CD4-positive, alpha-beta memory T cell (primary cell): Measurements from ENCODE around the gene AGBL1. TPM values are rescaled to one million over a fixed set of nuclear protein-coding genes. Genes with fewer than 3 reads are reported as not detected.
"Not testable (repeated sequence)": the region's sequence is repeated elsewhere in the genome, so short reads cannot be mapped to it uniquely, and the experiment has no call there.

ENCODE experiments used
- CTCF ChIA-PET: fragments of 350-600 bp; sonication (Branson Sonifier 250); formaldehyde crosslinking; loops from one replicate; lab custom pipeline; 2021; ENCODE audit warnings: inconsistent platforms; ENCODE audit not compliant: partially characterized antibody; lab: Charles Lee
- POLR2A ChIA-PET: fragments of 350-600 bp; sonication (Branson Sonifier 250); formaldehyde crosslinking; loops from one replicate; lab custom pipeline; 2021; ENCODE audit not compliant: partially characterized antibody; lab: Charles Lee
- DNase-seq, 5 donors: peaks; one replicate each; pipeline versions ENCODE4 v3.0.0 to v3.0.0-alpha.2; 2020 to 2022; ENCODE audit warnings: mixed read lengths in 1 of 5
- H3K27ac ChIP-seq: one replicate; pipeline ENCODE4 v1.7.0; 2013; ENCODE audit warnings: low read depth, low read length
- H3K27me3 ChIP-seq: 2 replicates; pipeline ENCODE4 v1.7.0; 2013; ENCODE audit warnings: mild to moderate bottlenecking, low read length, moderate library complexity; ENCODE audit not compliant: insufficient read depth
- H3K36me3 ChIP-seq: 2 replicates; pipeline ENCODE4 v1.7.0; 2013; ENCODE audit warnings: mild to moderate bottlenecking, low read length, moderate library complexity; ENCODE audit not compliant: insufficient read depth
- H3K4me1 ChIP-seq: 2 replicates; pipeline ENCODE4 v1.7.0; 2013; ENCODE audit warnings: mild to moderate bottlenecking, low read length, moderate library complexity; ENCODE audit not compliant: insufficient read depth
- H3K4me3 ChIP-seq, 2 donors: one replicate each; pipeline ENCODE4 v1.7.0; 2013; ENCODE audit warnings: low read length in 2 of 2, mild to moderate bottlenecking in 1 of 2
- H3K9me3 ChIP-seq, 2 donors: one replicate each; pipeline ENCODE4 v1.7.0; 2013; ENCODE audit warnings: low read length in 2 of 2, control low read depth in 1 of 2; ENCODE audit not compliant: control insufficient read depth in 1 of 2
- H3K27ac Mint-ChIP-seq, 7 donors: one replicate each; pipeline ENCODE4 v1.8.0; 2020 to 2021; ENCODE audit warnings: mixed read lengths in 7 of 7, mild to moderate bottlenecking in 6 of 7, inconsistent platforms in 3 of 7, moderate library complexity in 3 of 7
- H3K27me3 Mint-ChIP-seq, 2 donors: one replicate each; pipeline ENCODE4 v1.8.0; 2020 to 2021; ENCODE audit warnings: mixed read lengths in 2 of 2
- H3K36me3 Mint-ChIP-seq, 2 donors: one replicate each; pipeline ENCODE4 v1.8.0; 2020 to 2021; ENCODE audit warnings: mixed read lengths in 2 of 2, inconsistent platforms in 1 of 2, mild to moderate bottlenecking in 1 of 2
- H3K4me1 Mint-ChIP-seq, 4 donors: one replicate each; pipeline ENCODE4 v1.8.0; 2020 to 2021; ENCODE audit warnings: mixed read lengths in 4 of 4, mild to moderate bottlenecking in 1 of 4
- H3K4me3 Mint-ChIP-seq, 8 donors: one replicate each; pipeline ENCODE4 v1.8.0; 2020 to 2021; ENCODE audit warnings: mixed read lengths in 8 of 8, mild to moderate bottlenecking in 7 of 8, moderate library complexity in 6 of 8, inconsistent platforms in 3 of 8
- H3K9me3 Mint-ChIP-seq, 8 donors: one replicate each; pipeline ENCODE4 v1.8.0; 2020 to 2021; ENCODE audit warnings: mixed read lengths in 8 of 8, mild to moderate bottlenecking in 5 of 8, inconsistent platforms in 3 of 8, moderate library complexity in 1 of 8
- intact Hi-C: fragments of 100-400 bp; cut with micrococcal nuclease; formaldehyde crosslinking; loops from one replicate; pipeline ENCODE4 v1.15.1; 2023
- polyA plus RNA-seq, 2 donors: library from polyadenylated mRNA; unstranded; fragments of 300-500 nt; fragmentation: Illumina TruSeq; gene quantifications; one replicate each; pipeline ENCODE4 v1.2.3, GENCODE V29; 2021
- total RNA-seq, 2 experiments: library from RNA; stranded (reverse); gene quantifications; one replicate each; pipeline ENCODE4 v1.2.3, GENCODE V29; 2021

The AGBL1 gene
- total and polyA plus RNA-seq, 4 experiments from 2014 or later: not detected

DNA sequence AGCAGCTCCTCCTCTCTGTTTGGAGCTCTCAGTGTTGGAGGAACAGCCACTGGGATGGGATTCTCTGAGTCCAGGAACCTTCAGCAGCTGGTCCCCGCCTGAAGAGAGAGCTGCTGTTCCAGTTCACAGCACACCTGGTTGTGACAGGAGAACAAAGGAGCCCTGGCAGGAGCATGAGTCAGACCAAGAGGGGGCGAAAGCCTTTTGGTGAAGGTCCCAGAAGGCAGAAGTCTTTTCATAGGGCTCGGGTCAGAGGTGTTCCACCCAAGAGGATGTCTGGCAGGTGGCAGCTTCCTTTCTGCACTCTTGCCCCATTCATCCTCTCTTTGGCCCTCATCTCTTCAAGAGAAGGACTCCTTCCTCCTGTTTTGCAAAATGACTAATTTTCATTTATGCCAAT, 799.2 kb downstream of the AGBL1 start:
- H3K27me3 Mint-ChIP-seq, H3K36me3 Mint-ChIP-seq, H3K27ac ChIP-seq, H3K9me3 Mint-ChIP-seq, DNase-seq, H3K9me3 ChIP-seq, POLR2A ChIA-PET, H3K4me1 Mint-ChIP-seq, H3K4me3 Mint-ChIP-seq, intact Hi-C loops, H3K36me3 ChIP-seq, H3K4me1 ChIP-seq, H3K27ac Mint-ChIP-seq, H3K4me3 ChIP-seq, CTCF ChIA-PET, H3K27me3 ChIP-seq: not testable (repeated sequence)

DNA sequence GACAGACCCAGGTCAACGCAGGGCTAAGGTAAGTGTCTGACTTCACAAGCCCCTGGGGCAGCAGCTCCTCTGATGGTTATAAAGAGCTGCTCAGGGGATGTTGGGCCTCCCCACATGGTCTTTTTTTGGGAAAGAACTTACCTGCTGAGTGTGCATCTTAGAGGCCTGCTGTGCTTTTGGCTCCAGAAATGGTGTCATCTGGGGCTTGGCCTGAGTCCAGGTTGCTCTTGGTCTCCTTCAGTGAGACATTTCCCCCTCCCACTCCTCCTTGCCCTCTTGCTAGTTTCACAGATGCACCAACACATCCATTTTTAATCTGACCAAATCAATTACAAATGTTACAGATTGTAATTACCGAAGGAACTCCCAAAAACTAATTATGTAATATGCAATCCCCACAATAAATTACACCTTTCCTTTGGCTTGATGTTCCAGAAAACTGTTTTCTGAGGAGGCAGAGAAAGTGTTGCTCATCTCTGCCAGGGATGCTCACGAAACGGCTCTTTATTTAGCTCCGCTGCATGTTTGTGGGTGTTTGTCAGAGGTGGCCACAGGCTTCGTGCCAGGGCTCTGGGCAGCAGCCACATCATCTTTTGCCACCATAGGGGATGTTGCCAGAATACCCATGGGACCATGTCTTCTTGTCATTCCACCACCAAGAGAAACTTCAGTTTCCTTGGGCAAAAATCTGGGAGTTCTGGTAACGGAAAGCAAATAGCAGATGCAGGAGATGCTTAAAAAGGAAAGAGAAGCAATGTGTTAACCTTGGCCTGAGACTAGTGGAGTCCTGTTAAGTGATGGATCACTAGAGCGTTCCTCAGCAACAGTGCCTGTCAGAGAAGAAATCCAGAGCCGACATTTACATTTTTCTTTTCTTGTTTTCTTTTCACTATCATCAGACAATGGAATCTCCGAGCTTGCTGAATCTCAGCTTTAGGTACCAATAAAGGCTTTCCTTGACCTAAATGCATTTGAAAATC, 799.9 kb downstream of the AGBL1 start:
- POLR2A ChIA-PET: no interaction called here
- H3K27ac Mint-ChIP-seq: no peak overlapping the region
- CTCF ChIA-PET: no interaction called here
- Histone ChIP-seq H3K4me1 (no peaks in the 10 kb centered on the region), H3K36me3 (no peaks in the 10 kb centered on the region), H3K27ac (no peak overlapping the region), H3K4me3 (no peak overlapping the region), H3K9me3 (no peaks in the 10 kb centered on the region), H3K27me3 (no peaks in the 10 kb centered on the region)
- H3K9me3 Mint-ChIP-seq: no peaks in the 10 kb centered on the region
- no peak overlapping the region for H3K4me3 Mint-ChIP-seq
- H3K4me1 Mint-ChIP-seq: no peaks in the 10 kb centered on the region
- H3K27me3 Mint-ChIP-seq: peaks cover 2 to 4% of the 10 kb centered on the region in 2 donors
- H3K36me3 Mint-ChIP-seq: no peaks in the 10 kb centered on the region
- no peak for DNase-seq
- intact Hi-C loops: no loop called here

DNA sequence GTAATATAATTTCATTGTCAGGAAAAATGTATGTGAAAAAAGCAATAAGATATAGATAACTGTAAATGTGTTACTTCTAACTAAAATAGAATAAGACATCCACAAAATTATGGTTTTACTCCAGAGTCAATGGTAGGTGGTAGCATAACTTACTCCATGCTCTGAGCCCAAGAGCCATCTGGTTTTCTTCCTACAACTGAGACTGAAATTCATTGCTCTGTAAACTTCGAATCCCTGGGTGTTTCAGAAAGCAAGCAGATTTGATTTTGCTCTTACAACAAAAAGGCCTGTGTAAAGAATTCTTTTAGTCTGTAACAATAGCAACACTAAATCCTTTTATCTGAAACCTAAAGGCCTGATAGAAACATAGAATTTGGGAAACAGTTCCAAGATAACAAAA, 805.9 kb downstream of the AGBL1 start:
- no peaks in the 10 kb centered on the region for H3K36me3 Mint-ChIP-seq
- Histone ChIP-seq H3K27me3 (no peaks in the 10 kb centered on the region), H3K4me3 (no peak overlapping the region), H3K36me3 (no peaks in the 10 kb centered on the region), H3K27ac (no peak overlapping the region), H3K9me3 (no peaks in the 10 kb centered on the region), H3K4me1 (no peaks in the 10 kb centered on the region)
- H3K27ac Mint-ChIP-seq: no peak overlapping the region
- DNase-seq: no peak
- H3K4me3 Mint-ChIP-seq: no peak overlapping the region
- peaks cover 2 to 3% of the 10 kb centered on the region in 2 donors for H3K27me3 Mint-ChIP-seq
- POLR2A ChIA-PET: no interaction called here
- H3K4me1 Mint-ChIP-seq: no peaks in the 10 kb centered on the region
- no peaks in the 10 kb centered on the region for H3K9me3 Mint-ChIP-seq
- CTCF ChIA-PET: no interaction called here
- intact Hi-C loops: no loop called here

DNA sequence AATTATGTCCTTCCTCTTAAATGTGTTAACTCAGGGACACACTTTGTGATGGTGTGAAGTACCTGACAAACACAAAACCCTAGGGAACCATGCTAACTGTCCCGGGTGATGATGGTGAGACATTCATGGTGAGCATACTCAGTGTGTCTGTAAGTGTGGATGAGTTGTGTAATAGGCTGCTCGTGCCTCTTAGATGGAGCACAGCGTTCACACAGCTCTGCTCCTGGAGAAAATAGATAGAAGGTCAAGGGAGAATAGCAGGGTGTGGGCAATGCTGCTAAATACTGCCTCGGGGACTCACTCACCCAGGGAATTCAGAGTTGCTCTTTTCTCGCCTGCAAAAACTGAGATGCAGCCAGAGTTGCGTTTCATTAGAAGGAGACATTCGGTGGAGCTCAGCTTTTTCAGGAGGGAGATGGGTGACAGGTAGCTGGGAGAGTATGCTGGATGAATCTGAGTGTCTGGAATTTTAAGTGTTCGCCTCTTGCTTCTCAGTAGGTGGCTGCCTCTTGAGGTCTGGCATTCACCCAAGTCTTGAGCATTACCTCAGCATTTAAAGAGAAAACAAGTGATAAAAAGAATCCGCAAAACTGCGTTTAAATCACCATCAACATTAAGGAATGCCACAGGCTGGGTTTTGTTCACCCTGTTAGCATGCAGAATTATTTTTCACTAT, 813.2 kb downstream of the AGBL1 start:
- no peaks in the 10 kb centered on the region for H3K4me1 ChIP-seq
- Mint-ChIP-seq H3K27ac (no peak overlapping the region), H3K4me3 (no peak overlapping the region), H3K36me3 (no peaks in the 10 kb centered on the region), H3K27me3 (peaks cover 0 to 8% of the 10 kb centered on the region in 2 donors), H3K4me1 (no peaks in the 10 kb centered on the region), H3K9me3 (no peaks in the 10 kb centered on the region)
- no peak overlapping the region for H3K27ac ChIP-seq
- DNase-seq: no peak
- intact Hi-C loops: no loop called here
- H3K9me3 ChIP-seq: no peaks in the 10 kb centered on the region
- no peaks in the 10 kb centered on the region for H3K36me3 ChIP-seq
- POLR2A ChIA-PET: no interaction called here
- no peaks in the 10 kb centered on the region for H3K27me3 ChIP-seq
- H3K4me3 ChIP-seq: no peak overlapping the region
- CTCF ChIA-PET: interaction anchor here (1.3 kb wide), 1 partner anchor 11 kb away, joined by 3 read pairs; no protein-coding TSS in a partner anchor

DNA sequence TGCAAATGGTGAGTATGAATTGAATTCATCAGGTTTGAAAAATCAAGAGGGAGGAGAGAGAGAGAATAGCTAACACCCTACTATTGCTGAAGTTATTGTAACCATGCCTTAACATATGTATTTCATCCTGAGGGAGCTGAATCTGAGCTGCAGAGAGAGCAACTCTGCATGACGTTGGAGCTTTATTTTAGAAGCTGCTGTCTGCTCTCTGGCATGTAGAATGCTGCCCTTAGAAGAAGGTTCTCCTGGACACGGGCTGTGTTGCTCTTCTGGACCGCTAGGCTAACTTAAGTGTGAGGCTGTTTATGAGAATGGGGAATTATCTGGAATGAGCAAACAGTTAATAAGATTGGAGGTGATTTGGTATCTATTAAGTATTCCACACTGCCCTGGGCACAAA, 814.6 kb downstream of the AGBL1 start:
- H3K4me1 ChIP-seq: no peaks in the 10 kb centered on the region
- no peaks in the 10 kb centered on the region for H3K36me3 ChIP-seq
- Mint-ChIP-seq H3K4me1 (no peaks in the 10 kb centered on the region), H3K27me3 (peaks cover 0 to 12% of the 10 kb centered on the region in 2 donors), H3K36me3 (no peaks in the 10 kb centered on the region), H3K9me3 (peaks cover 0 to 7% (median 0%) of the 10 kb centered on the region in 8 donors), H3K4me3 (no peak overlapping the region), H3K27ac (no peak overlapping the region)
- CTCF ChIA-PET: no interaction called here
- intact Hi-C loops: no loop called here
- no peaks in the 10 kb centered on the region for H3K27me3 ChIP-seq
- no peak overlapping the region for H3K4me3 ChIP-seq
- H3K9me3 ChIP-seq: no peaks in the 10 kb centered on the region
- POLR2A ChIA-PET: no interaction called here
- H3K27ac ChIP-seq: no peak overlapping the region
- no peak for DNase-seq

DNA sequence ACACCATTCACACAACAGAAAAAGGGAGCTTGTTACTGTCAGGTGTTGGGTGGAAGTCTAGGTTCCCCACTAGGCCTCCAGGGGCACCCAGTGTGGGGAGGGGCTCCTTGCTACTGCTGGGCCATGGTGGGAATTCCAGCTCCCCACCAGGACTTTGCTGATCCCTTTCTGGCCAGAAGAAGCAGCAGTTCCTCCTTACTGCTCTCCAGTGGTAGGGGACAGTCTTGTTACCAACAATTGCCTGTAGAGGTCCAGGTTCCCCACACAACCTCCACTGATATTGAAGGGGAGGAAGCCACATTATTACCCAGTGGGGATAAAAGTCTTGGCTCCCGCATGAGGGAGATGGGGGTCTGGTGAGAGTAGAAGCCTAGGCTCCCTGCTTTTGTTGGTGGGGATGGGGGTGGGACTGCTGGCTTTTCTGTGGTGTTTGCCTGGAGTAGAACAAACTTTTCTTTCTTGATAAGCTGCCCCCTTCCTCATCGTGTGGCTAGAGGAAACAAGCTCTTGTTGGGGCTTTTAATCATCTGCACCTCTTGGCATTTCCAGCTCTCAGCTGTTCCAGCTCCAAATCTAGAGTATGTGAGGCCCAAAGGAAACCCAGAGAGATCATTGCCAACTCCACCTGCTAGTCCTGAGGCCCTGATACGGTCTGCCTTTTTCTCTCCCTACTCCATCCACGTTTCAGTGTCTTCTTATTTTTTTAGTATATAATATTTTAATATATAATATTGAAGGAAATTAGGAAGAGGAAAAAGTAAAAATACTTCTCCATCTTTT, 824.2 kb downstream of the AGBL1 start:
- intact Hi-C loops: no loop called here
- Histone ChIP-seq H3K4me3 (no peak overlapping the region), H3K36me3 (no peaks in the 10 kb centered on the region), H3K9me3 (no peaks in the 10 kb centered on the region), H3K27ac (no peak overlapping the region), H3K4me1 (no peaks in the 10 kb centered on the region), H3K27me3 (no peaks in the 10 kb centered on the region)
- no peak overlapping the region for H3K27ac Mint-ChIP-seq
- POLR2A ChIA-PET: no interaction called here
- no peak overlapping the region for H3K4me3 Mint-ChIP-seq
- peaks cover 0 to 3% (median 0%) of the 10 kb centered on the region in 8 donors for H3K9me3 Mint-ChIP-seq
- H3K36me3 Mint-ChIP-seq: no peaks in the 10 kb centered on the region
- DNase-seq: no peak
- CTCF ChIA-PET: interaction anchor here (1.1 kb wide), 1 partner anchor 11 kb away, joined by 3 read pairs; no protein-coding TSS in a partner anchor
- peaks cover 1 to 3% of the 10 kb centered on the region in 2 donors for H3K27me3 Mint-ChIP-seq
- H3K4me1 Mint-ChIP-seq: no peaks in the 10 kb centered on the region
